ENCODE data around the gene NEXN.

- TF ChIP-seq CTCF (IDR thresholded peaks at IDR 0.05) (peak in 1 of 12 donors; percentile 3), POLR2A (IDR thresholded peaks at IDR 0.05) (no peak)
These were observed 588 bp downstream of the NEXN start for GRCh38 chr1:77888781-77889642.

Measured in heart left ventricle (tissue), 13 donors.